ENCODE results near the gene SAFB2.
A peak's percentile ranks its signal among the peaks of the same experiment; 100 is the strongest.

SAFB2 gene

DNA sequence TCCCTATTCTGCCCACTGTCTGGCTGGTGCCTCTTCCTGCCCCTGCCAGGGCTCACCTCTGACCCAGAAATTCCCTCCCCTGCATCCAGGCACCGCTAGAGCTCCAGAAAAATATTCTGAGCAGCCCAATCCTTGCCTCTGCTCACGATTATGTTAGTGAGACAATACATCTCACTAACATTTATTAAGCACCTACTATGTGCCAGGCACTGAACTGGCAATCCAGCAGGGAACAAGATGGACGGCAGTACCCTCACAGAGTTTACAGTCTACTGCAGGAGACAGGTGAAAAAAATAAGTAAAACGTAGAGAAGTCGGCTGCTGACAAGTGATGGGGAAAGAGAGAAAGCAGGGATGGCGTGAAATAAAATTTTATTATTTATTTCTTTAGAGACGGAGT is 60.3 kb downstream of the SAFB2 start:
- DNase-seq (ENCODE audit: low spot score in 2 of 2), result no peak
- Mint-ChIP-seq H3K9me3 (no peaks in the 10 kb centered on the region), H3K4me1 (no peaks in the 10 kb centered on the region), H3K27me3 (peaks cover 31% of the 10 kb centered on the region), H3K27ac (ENCODE audit: low read depth) (no peak overlapping the region), H3K4me3 (no peak overlapping the region), H3K36me3 (ENCODE audit: insufficient read depth) (peaks cover 1% of the 10 kb centered on the region)
- ATAC-seq (replicated peaks; ENCODE audit: extremely low read depth, poor library complexity, severe bottlenecking), result no peak

GRCh38 chr19:5561559-5561958 is 61.0 kb downstream of the SAFB2 start:
- no peak for DNase-seq (ENCODE audit: low spot score in 2 of 2)
- peaks cover 1% of the 10 kb centered on the region for H3K36me3 Mint-ChIP-seq (ENCODE audit: insufficient read depth)
- no peaks in the 10 kb centered on the region for H3K4me1 Mint-ChIP-seq
- H3K27me3 Mint-ChIP-seq, result peaks cover 38% of the 10 kb centered on the region
- no peaks in the 10 kb centered on the region for H3K9me3 Mint-ChIP-seq
- no peak overlapping the region for H3K27ac Mint-ChIP-seq (ENCODE audit: low read depth)
- ATAC-seq (replicated peaks; ENCODE audit: extremely low read depth, poor library complexity, severe bottlenecking), result no peak
- H3K4me3 Mint-ChIP-seq, result no peak overlapping the region

GRCh38 chr19:5560156-5560555 is 62.4 kb downstream of the SAFB2 start:
- no peaks in the 10 kb centered on the region for H3K9me3 Mint-ChIP-seq
- H3K27me3 Mint-ChIP-seq, result peaks cover 41% of the 10 kb centered on the region
- no peak for DNase-seq (ENCODE audit: low spot score in 2 of 2)
- peaks cover 1% of the 10 kb centered on the region for H3K36me3 Mint-ChIP-seq (ENCODE audit: insufficient read depth)
- H3K4me3 Mint-ChIP-seq, result no peak overlapping the region
- ATAC-seq (replicated peaks; ENCODE audit: extremely low read depth, poor library complexity, severe bottlenecking), result no peak
- H3K27ac Mint-ChIP-seq (ENCODE audit: low read depth), result no peak overlapping the region
- no peaks in the 10 kb centered on the region for H3K4me1 Mint-ChIP-seq

- peaks cover 1% of the 10 kb centered on the region for H3K36me3 Mint-ChIP-seq (ENCODE audit: insufficient read depth)
- H3K4me1 Mint-ChIP-seq, result no peaks in the 10 kb centered on the region
- no peak for ATAC-seq (replicated peaks; ENCODE audit: extremely low read depth, poor library complexity, severe bottlenecking)
- DNase-seq (ENCODE audit: low spot score in 2 of 2), result no peak
- peaks cover 41% of the 10 kb centered on the region for H3K27me3 Mint-ChIP-seq
- H3K27ac Mint-ChIP-seq (ENCODE audit: low read depth), result no peak overlapping the region
- no peak overlapping the region for H3K4me3 Mint-ChIP-seq
- no peaks in the 10 kb centered on the region for H3K9me3 Mint-ChIP-seq
These were observed 62.8 kb downstream of the SAFB2 start for GRCh38 chr19:5559804-5560133.

DNA sequence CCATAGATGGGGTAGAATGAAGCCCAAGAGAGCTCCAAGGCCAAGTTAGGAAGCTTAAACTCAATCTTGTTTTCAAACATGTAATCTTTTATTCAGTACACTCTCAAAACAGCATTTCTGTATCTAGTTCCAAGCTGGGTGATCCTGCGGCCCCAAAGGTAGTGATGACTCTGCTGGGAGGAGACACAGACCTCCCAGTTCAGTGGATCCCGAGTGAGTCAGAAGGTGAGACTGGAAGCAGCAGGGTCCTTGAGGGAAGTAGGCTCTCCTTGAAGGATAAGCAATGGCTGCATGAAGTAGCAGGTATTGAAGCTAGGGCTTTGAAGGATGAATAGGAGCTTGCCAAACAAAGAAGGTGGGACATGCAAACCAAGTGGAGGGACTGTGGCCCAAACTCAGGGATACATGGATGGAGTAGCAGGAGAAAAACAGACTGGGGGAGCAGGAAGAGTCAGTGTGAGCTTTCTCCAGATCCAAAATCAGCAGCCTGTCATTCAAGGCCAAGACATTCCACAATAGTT is 64.4 kb downstream of the SAFB2 start:
- Mint-ChIP-seq H3K36me3 (ENCODE audit: insufficient read depth) (peaks cover 1% of the 10 kb centered on the region), H3K27me3 (peaks cover 40% of the 10 kb centered on the region), H3K4me1 (no peaks in the 10 kb centered on the region), H3K4me3 (no peak overlapping the region), H3K9me3 (no peaks in the 10 kb centered on the region), H3K27ac (ENCODE audit: low read depth) (no peak overlapping the region)
- ATAC-seq (replicated peaks; ENCODE audit: extremely low read depth, poor library complexity, severe bottlenecking) (no peak), DNase-seq (ENCODE audit: low spot score in 2 of 2) (no peak)

DNA sequence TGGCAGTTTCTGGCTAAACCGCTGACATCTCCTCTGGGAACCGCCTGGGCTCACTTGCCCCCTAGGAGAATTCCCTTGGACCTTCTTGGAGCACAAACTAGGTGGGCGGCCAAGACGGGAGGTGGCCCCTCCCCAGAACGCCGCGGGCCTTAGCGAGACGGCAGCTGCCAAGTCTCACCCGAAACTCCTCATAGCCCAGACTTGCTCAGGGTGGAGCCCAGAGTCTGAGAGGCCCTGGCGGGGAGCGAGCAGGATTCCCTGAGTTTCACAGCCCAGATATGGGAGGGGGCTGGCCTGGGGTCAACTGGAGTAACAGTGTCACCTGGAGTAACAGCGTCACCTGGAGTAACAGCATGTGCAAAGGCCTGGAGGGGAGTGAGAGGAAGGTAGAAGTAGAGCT is 64.9 kb downstream of the SAFB2 start:
- H3K4me3 Mint-ChIP-seq, result no peak overlapping the region
- H3K27ac Mint-ChIP-seq (ENCODE audit: low read depth), result no peak overlapping the region
- DNase-seq (ENCODE audit: low spot score in 2 of 2), result no peak
- H3K4me1 Mint-ChIP-seq, result no peaks in the 10 kb centered on the region
- ATAC-seq (replicated peaks; ENCODE audit: extremely low read depth, poor library complexity, severe bottlenecking), result no peak
- H3K27me3 Mint-ChIP-seq, result peaks cover 35% of the 10 kb centered on the region
- no peaks in the 10 kb centered on the region for H3K9me3 Mint-ChIP-seq
- H3K36me3 Mint-ChIP-seq (ENCODE audit: insufficient read depth), result peaks cover 1% of the 10 kb centered on the region

GRCh38 chr19:5554828-5555227 is 67.7 kb downstream of the SAFB2 start:
- no peak overlapping the region for H3K27ac Mint-ChIP-seq (ENCODE audit: low read depth)
- H3K27me3 Mint-ChIP-seq, result peaks cover 51% of the 10 kb centered on the region
- no peak for DNase-seq (ENCODE audit: low spot score in 2 of 2)
- H3K36me3 Mint-ChIP-seq (ENCODE audit: insufficient read depth), result no peaks in the 10 kb centered on the region
- no peak for ATAC-seq (replicated peaks; ENCODE audit: extremely low read depth, poor library complexity, severe bottlenecking)
- no peaks in the 10 kb centered on the region for H3K9me3 Mint-ChIP-seq
- no peak overlapping the region for H3K4me3 Mint-ChIP-seq
- no peaks in the 10 kb centered on the region for H3K4me1 Mint-ChIP-seq

GRCh38 chr19:5553892-5554291 is 68.7 kb downstream of the SAFB2 start:
- no peak overlapping the region for H3K4me3 Mint-ChIP-seq
- H3K27me3 Mint-ChIP-seq, result peaks cover 56% of the 10 kb centered on the region
- H3K36me3 Mint-ChIP-seq (ENCODE audit: insufficient read depth), result no peaks in the 10 kb centered on the region
- ATAC-seq (replicated peaks; ENCODE audit: extremely low read depth, poor library complexity, severe bottlenecking) (no peak), DNase-seq (ENCODE audit: low spot score in 2 of 2) (no peak)
- H3K9me3 Mint-ChIP-seq, result no peaks in the 10 kb centered on the region
- H3K27ac Mint-ChIP-seq (ENCODE audit: low read depth), result no peak overlapping the region
- H3K4me1 Mint-ChIP-seq, result no peaks in the 10 kb centered on the region

GRCh38 chr19:5547881-5548280 is 74.7 kb downstream of the SAFB2 start:
- no peak overlapping the region for H3K27ac Mint-ChIP-seq (ENCODE audit: low read depth)
- H3K27me3 Mint-ChIP-seq, result peaks cover 30% of the 10 kb centered on the region
- no peak for ATAC-seq (replicated peaks; ENCODE audit: extremely low read depth, poor library complexity, severe bottlenecking)
- H3K9me3 Mint-ChIP-seq, result no peaks in the 10 kb centered on the region
- DNase-seq (ENCODE audit: low spot score in 2 of 2), result no peak
- H3K4me1 Mint-ChIP-seq, result no peaks in the 10 kb centered on the region
- no peak overlapping the region for H3K4me3 Mint-ChIP-seq
- no peaks in the 10 kb centered on the region for H3K36me3 Mint-ChIP-seq (ENCODE audit: insufficient read depth)

DNA sequence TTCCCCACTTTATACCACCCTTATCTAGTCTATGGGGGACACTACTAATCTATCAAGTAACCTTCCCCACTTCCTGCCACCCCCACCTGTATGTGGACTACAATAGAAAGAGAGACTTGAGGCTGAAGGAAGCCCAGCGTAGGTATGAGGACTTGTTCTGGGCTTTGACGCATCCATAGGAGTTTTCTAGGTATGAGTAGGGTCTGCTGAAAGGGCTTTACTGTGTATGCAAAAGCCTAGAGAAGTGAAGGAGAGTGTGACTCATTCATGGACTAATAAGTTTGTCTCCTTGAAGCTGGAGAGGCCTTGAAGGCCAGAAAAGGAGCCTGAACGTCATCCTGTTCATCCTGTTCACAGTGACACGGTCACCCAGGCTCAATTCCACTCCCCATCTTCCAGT is 76.6 kb downstream of the SAFB2 start:
- Mint-ChIP-seq H3K9me3 (no peaks in the 10 kb centered on the region), H3K27ac (ENCODE audit: low read depth) (no peak overlapping the region)
- ATAC-seq (replicated peaks; ENCODE audit: extremely low read depth, poor library complexity, severe bottlenecking), result no peak

GRCh38 chr19:5545051-5545450 is 77.5 kb downstream of the SAFB2 start:
- peaks cover 12% of the 10 kb centered on the region for H3K27me3 Mint-ChIP-seq
- no peaks in the 10 kb centered on the region for H3K36me3 Mint-ChIP-seq (ENCODE audit: insufficient read depth)
- H3K9me3 Mint-ChIP-seq, result no peaks in the 10 kb centered on the region
- no peak for DNase-seq (ENCODE audit: low spot score in 2 of 2)
- H3K4me1 Mint-ChIP-seq, result no peaks in the 10 kb centered on the region
- ATAC-seq (replicated peaks; ENCODE audit: extremely low read depth, poor library complexity, severe bottlenecking), result no peak
- H3K27ac Mint-ChIP-seq (ENCODE audit: low read depth), result no peak overlapping the region
- no peak overlapping the region for H3K4me3 Mint-ChIP-seq

More for the DNA sequence above, 76.6 kb downstream of the SAFB2 start:
- H3K4me3 Mint-ChIP-seq, result no peak overlapping the region
- peaks cover 17% of the 10 kb centered on the region for H3K27me3 Mint-ChIP-seq
- DNase-seq (ENCODE audit: low spot score in 2 of 2), result no peak
- H3K4me1 Mint-ChIP-seq, result no peaks in the 10 kb centered on the region
- H3K36me3 Mint-ChIP-seq (ENCODE audit: insufficient read depth), result no peaks in the 10 kb centered on the region

DNA sequence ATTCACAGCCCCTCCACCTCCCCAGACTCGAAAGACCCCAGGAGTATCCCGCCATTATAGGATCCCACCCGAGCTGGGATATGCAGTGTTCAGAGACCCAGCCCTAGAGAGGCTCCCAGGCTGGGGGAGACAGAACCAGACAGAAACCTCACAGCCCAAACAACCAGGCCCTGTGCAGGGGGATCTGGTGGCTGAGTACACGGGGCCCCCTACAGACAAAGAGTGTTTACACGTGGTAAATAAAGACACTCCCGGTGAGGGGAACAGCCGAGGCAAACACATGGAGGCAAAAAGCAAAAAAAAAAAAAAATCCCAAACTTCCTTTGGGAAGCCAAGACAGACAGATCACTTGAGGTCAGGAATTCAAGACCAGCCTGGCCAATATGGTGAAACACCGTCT is 79.9 kb downstream of the SAFB2 start:
- no peak overlapping the region for H3K27ac Mint-ChIP-seq (ENCODE audit: low read depth)

GRCh38 chr19:5541456-5541855 is 81.1 kb downstream of the SAFB2 start:
- ATAC-seq (replicated peaks; ENCODE audit: extremely low read depth, poor library complexity, severe bottlenecking) (no peak), DNase-seq (ENCODE audit: low spot score in 2 of 2) (no peak)
- no peak overlapping the region for H3K4me3 Mint-ChIP-seq
- H3K4me1 Mint-ChIP-seq, result no peaks in the 10 kb centered on the region
- H3K27ac Mint-ChIP-seq (ENCODE audit: low read depth), result peak overlapping the region; percentile 35
- peaks cover 27% of the 10 kb centered on the region for H3K27me3 Mint-ChIP-seq
- H3K9me3 Mint-ChIP-seq, result no peaks in the 10 kb centered on the region
- no peaks in the 10 kb centered on the region for H3K36me3 Mint-ChIP-seq (ENCODE audit: insufficient read depth)

More for the DNA sequence above, 79.9 kb downstream of the SAFB2 start:
- Mint-ChIP-seq H3K4me1 (no peaks in the 10 kb centered on the region), H3K36me3 (ENCODE audit: insufficient read depth) (no peaks in the 10 kb centered on the region), H3K9me3 (no peaks in the 10 kb centered on the region), H3K4me3 (no peak overlapping the region), H3K27me3 (peaks cover 21% of the 10 kb centered on the region)
- DNase-seq (ENCODE audit: low spot score in 2 of 2), result no peak
- ATAC-seq (replicated peaks; ENCODE audit: extremely low read depth, poor library complexity, severe bottlenecking), result no peak

DNA sequence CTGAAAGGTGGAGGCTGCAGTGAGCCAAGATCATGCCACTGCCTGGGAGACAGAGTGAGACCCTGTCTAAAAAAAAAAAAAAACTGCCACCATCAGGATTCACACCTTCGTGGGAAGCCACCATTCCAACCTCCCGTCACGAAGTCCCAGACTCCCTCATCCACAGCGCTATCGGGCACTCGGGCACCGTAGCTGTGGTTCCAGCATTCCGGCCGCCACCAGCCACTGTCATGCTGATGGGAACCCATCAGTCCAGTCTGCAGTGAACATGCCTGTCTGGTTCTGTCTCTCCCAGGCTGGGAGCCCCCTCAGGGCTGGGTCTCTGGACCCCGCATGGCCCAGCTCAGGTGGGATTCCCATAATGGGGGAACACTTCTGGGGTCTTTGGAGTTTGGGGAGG is 82.4 kb downstream of the SAFB2 start:
- Mint-ChIP-seq H3K9me3 (peaks cover 7% of the 10 kb centered on the region), H3K36me3 (ENCODE audit: insufficient read depth) (no peaks in the 10 kb centered on the region), H3K4me1 (no peaks in the 10 kb centered on the region), H3K27me3 (peaks cover 39% of the 10 kb centered on the region), H3K27ac (ENCODE audit: low read depth) (no peak overlapping the region), H3K4me3 (no peak overlapping the region)
- ATAC-seq (replicated peaks; ENCODE audit: extremely low read depth, poor library complexity, severe bottlenecking) (no peak), DNase-seq (ENCODE audit: low spot score in 2 of 2) (no peak)
